Epidermal melanocyte (primary cell): ENCODE data around the gene ARHGEF4.
A peak's percentile ranks its signal among the peaks of the same experiment; 100 is the strongest.

Experiments
- DNase-seq: peaks from one replicate; pipeline ENCODE4 v3.0.0; 2011; ENCODE audit warnings: low spot score; ENCODE audit not compliant: insufficient read length

Gene ARHGEF4

GRCh38 chr2:130819608-130820278, 17.0 kb upstream of the ARHGEF4 start:
- no peak for DNase-seq

DNA sequence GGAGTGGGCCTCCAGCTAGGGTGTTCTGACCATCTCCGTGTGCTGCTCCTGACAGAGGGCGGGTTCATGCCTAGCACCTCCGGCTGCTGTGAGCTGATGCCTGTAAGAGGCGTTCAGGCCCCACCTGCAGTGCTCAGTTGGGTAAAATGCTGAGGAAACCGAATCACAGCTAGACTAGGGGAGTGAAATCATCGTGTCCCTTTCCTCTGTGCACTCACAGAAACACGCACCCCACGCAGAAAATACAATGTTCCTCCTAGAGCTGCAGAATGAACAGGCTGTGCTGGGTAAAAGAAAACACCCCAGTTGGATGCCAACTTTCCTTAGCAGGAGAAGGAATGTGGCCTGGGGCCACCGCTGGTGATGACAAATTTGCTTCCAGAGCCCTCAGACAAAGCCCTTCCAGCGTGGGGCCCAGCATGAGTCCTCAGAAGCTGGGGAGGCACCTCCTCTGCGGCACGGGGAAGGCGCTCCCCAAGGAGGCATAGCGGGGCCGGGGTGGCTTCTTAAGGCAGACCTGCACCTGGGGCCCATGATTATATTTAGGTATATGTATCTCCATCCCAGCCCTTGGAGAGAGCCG, 16.3 kb upstream of the ARHGEF4 start:
- DNase-seq: no peak

GRCh38 chr2:130821867-130822266, 14.8 kb upstream of the ARHGEF4 start:
- no peak for DNase-seq

DNA sequence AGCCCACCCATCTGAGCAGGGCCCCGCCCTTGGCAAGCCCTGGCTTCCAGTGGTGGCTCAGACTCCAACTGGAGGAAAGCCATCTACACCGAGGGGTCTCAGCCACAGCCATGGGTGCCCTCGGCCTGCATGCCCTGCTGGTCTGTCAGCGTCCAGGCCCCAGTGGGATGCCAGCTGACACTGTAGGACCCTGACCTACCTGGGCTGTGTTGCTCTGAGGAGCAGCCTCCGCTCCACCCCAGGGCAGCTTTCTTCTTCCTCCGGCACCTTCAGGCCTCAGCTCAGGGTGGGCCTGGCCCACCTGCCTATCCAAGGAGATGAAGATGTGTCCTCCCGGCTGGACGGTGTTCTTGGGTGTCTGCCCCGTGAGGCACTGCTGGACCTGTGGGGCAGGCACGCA, 13.9 kb upstream of the ARHGEF4 start:
- DNase-seq: no peak

DNA sequence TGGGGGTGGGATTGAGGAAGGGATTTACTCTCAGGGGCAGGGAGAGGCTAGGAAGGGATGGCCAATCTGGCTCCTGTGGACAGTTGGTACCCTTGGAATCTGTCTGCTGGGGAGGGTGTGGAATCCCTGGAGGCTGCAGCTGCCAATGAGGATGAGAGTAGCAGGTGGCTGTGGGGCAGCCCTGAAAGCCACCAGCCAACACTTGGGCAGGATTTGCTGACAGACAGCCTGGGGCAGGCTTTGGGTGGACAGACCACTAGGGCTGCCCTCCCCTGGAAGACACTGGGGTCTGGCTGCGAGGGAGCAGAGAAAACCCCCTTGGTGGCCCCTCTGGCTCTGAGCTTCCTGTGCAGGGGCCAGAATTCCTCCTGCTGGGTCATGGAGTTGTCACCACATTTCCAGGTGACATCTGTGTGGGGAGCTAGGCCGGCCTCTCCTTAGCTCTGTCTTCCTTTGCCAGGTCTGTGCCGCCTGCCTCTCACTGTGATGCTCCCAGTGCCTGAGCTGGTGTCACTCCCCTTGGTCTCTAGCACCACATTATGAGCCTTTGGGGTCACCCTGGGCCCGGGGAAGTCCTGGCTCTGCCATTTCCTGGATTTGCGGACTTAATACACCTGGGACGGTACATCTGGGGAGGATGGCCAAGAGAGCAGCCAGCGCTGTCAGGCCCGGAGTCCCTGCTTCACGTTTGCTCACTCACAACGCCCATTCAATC, 13.4 kb upstream of the ARHGEF4 start:
- no peak for DNase-seq

GRCh38 chr2:130823886-130824491, 12.7 kb upstream of the ARHGEF4 start:
- no peak for DNase-seq

DNA sequence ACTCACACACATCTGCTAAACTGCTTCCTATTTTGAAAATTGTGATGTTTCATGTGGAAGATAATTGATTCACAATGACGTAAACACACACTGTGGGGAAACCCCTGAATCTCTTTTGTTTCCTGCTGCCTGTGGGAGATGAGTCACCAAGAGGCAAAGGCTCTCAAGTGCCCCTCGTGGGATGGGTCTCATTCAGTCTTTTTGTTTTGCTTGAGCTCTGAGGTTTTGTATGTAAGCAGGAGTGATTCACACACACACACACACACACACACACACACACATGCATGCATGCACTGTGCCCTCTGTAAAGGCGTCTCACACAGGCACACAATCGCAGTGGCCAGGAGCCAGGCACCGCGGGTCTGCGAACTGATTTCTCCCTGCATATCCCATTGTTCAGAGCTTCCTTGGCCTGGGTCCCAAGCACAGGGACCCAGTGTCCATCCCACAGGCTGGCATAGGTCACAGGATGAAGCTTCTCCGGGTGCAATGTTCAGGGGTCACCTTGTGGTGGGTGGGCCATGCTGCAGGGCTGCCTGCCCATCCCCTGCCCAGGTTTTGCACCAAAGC, 12.1 kb upstream of the ARHGEF4 start:
- peak; percentile 71 for DNase-seq

GRCh38 chr2:130825231-130825965, 11.3 kb upstream of the ARHGEF4 start:
- DNase-seq: no peak

DNA sequence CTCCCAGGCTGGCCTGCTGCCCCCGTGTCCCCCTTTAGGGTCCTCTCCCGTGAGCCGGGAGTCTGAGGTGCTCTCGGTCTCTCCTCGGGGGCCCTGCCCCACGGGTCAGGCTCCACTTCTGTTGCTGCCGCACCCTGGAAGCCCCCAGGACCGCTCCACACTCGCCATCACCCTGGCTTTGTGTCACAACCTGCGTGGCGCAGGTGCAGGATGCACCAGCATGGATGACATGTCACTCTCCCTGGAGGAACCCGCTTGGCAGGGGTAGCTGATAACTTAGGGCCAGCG, 10.8 kb upstream of the ARHGEF4 start:
- no peak for DNase-seq

- no peak for DNase-seq
Observed at GRCh38 chr2:130826419-130826818, 10.3 kb upstream of the ARHGEF4 start.

- DNase-seq: no peak
Observed at GRCh38 chr2:130826821-130827501, 9.8 kb upstream of the ARHGEF4 start.

DNA sequence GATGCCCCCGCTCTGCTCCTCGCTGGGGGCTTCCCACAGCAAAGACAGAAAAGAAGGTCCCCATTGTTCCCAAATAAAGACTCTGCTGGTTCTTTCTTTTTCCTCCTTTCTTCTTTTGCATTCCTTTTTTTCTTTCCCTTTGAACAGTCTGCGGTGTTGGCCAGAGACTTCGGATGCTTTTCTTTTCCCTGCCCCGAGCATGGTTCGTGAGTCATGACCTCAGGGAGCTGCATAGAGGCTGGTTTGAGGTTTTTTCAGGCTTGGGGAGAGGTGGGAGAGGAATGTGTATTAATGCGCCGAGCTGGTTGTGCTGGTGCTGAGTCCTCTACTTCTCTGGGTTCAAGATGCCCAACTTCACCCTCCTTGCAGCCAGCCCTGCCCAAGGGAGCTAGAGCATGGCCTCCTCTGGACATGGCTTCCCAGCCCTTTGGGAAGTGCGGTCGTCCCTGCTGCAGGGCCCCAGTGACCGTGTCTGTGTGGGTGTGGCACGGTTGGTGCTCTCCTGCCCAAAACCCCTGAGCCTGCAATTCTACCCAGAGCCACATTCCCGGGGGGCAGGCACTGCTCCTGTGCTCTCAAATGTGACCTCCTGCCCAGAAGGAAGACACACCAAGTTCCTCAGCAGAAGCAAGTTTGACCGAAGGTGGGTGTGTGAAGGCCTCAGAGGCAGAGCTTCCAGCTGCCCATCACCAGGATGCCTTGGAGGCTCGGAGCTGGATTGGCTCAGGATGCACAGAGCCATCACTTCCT, 9.0 kb upstream of the ARHGEF4 start:
- DNase-seq: no peak

DNA sequence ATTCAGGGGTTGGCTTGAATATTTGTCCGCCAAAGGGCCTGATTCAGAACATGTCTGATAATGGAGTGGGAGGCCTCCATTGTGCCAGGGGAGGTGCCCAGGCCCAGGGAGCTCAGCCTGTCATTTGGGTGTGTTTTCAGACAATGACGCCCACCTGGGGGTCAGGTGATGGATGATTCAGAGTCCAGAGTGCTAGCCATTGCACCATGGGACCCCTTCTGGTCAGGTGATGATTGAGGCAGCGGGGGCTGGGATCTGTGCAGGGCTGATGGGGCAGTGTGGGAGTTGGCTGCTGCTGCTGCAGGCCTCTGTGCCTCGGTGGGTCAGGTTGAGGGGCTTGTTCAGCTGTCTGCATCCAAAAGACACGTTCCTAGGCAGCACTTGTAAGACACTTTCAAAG, 8.3 kb upstream of the ARHGEF4 start:
- no peak for DNase-seq

GRCh38 chr2:130829015-130829414, 7.7 kb upstream of the ARHGEF4 start:
- DNase-seq: no peak

DNA sequence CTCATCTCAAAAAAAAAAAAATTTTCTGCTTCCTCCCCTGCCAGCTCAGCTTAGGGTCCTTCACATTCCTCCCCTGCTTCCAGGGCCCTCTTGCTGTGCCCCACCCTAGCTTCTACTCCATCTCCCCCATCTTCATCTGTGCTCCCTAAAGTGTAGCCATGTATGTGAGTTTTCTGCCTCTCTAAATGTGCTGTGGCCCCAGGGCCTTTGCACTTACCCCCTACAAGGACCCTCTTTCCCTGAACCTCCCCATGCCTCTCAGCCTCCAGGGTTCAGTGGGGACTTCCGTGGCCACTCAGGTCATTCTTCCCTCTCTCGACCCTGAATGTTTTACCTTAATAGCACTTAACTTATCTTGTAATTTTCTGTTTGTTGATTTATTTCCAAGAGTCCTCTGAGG, 6.2 kb upstream of the ARHGEF4 start:
- no peak for DNase-seq

- no peak for DNase-seq
Observed at GRCh38 chr2:130831356-130831755, 5.4 kb upstream of the ARHGEF4 start.

DNA sequence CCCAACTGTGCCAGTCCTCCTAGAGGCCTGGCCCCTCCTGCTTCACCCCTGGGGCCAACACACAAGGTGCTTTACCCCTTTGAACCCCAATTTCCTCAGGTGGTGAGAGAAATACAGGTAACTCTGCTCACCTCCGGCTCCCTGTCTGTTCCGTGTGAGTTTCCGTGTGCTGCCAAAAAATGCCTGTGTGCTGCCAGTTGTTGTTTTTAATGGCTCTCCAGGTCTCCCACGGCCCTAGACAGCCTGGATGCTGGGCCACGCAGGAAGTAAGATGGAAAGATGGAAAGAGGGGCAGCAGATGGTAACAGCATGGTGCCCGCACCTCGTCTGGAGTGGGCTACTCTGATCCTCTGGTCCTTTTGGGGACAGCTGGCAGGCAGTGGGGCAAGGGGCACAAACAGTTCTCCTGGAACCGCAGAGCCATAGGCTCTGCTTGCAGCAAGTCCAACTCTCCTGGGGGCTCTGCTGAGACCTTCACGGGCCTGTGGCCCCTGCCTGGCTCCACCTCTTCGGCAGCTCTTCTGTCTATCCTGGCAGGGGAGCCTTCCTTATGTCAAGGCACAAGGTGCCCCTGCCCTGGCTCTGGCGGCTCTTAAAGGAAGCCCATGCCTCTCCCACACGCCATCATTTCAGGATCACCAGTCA, 4.3 kb upstream of the ARHGEF4 start:
- DNase-seq: no peak

- DNase-seq: no peak
Observed at GRCh38 chr2:130834091-130834930, 2.4 kb upstream of the ARHGEF4 start.
